H9 (cell line): ENCODE results near the gene OR51M1. TPM values are rescaled to one million over a fixed set of nuclear protein-coding genes. Genes with fewer than 3 reads are reported as not detected.
"Not testable (repeated sequence)": the region's sequence is repeated elsewhere in the genome, so short reads cannot be mapped to it uniquely, and the experiment has no call there.

Experiments used
- DNase-seq: peaks from one replicate; pipeline ENCODE4 v3.0.0-alpha.2; 2017
- H2AFZ ChIP-seq: one replicate; pipeline ENCODE4 v1.6.1; 2013; ENCODE audit warnings: mild to moderate bottlenecking, low read length, control low read depth, moderate library complexity
- H2AK5ac ChIP-seq: 2 replicates; pipeline ENCODE4 v1.6.1; 2013; ENCODE audit warnings: low read length, control low read depth, mixed read lengths; ENCODE audit not compliant: insufficient read length
- H2BK120ac ChIP-seq: one replicate; pipeline ENCODE4 v1.6.1; 2013; ENCODE audit warnings: low read depth, mild to moderate bottlenecking, low read length, control low read depth, inconsistent platforms; ENCODE audit not compliant: poor library complexity, severe bottlenecking
- H2BK12ac ChIP-seq: 2 replicates; pipeline ENCODE4 v1.6.1; 2013; ENCODE audit warnings: low read length, control low read depth, mixed read lengths, low read depth; ENCODE audit not compliant: insufficient read length
- H2BK15ac ChIP-seq: 2 replicates; pipeline ENCODE4 v1.6.1; 2013; ENCODE audit warnings: low read depth, low read length, control low read depth
- H2BK20ac ChIP-seq: one replicate; pipeline ENCODE4 v1.6.1; 2013; ENCODE audit warnings: low read depth, mild to moderate bottlenecking, low read length, control low read depth, inconsistent platforms; ENCODE audit not compliant: poor library complexity, severe bottlenecking
- H2BK5ac ChIP-seq: 2 replicates; pipeline ENCODE4 v1.6.1; 2013; ENCODE audit warnings: low read length, control low read depth, mixed read lengths; ENCODE audit not compliant: insufficient read length
- H3K14ac ChIP-seq: 2 replicates; pipeline ENCODE4 v1.6.1; 2013; ENCODE audit warnings: low read length, control low read depth; ENCODE audit not compliant: insufficient read depth
- H3K18ac ChIP-seq: 2 replicates; pipeline ENCODE4 v1.6.1; 2013; ENCODE audit warnings: low read depth, mild to moderate bottlenecking, mixed read lengths, low read length, control low read depth; ENCODE audit not compliant: insufficient read length
- H3K23ac ChIP-seq: 2 replicates; pipeline ENCODE4 v1.6.1; 2013; ENCODE audit warnings: low read length, control low read depth, mixed read lengths, low read depth; ENCODE audit not compliant: insufficient read length
- H3K23me2 ChIP-seq: 2 replicates; pipeline ENCODE4 v1.6.1; 2013; ENCODE audit warnings: low read depth, mild to moderate bottlenecking, mixed read lengths, low read length, control low read depth; ENCODE audit not compliant: insufficient read length, poor library complexity, severe bottlenecking
- H3K27ac ChIP-seq: 2 replicates; pipeline ENCODE4 v1.5.1; 2013; ENCODE audit warnings: low read length, control low read depth, mixed read lengths, low read depth; ENCODE audit not compliant: insufficient read length
- H3K27me3 ChIP-seq: 2 replicates; pipeline ENCODE4 v1.6.1; 2013; ENCODE audit warnings: low read length, control low read depth, inconsistent platforms; ENCODE audit not compliant: insufficient read depth
- H3K4ac ChIP-seq: 2 replicates; pipeline ENCODE4 v1.6.1; 2013; ENCODE audit warnings: low read depth, mild to moderate bottlenecking, control low read depth, inconsistent platforms, low read length, moderate library complexity
- H3K4me1 ChIP-seq: 2 replicates; pipeline ENCODE4 v1.6.1; 2013; ENCODE audit warnings: low read length, control low read depth, inconsistent platforms; ENCODE audit not compliant: insufficient read depth
- H3K4me2 ChIP-seq: 2 replicates; pipeline ENCODE4 v1.6.1; 2013; ENCODE audit warnings: low read length, control low read depth, mixed read lengths; ENCODE audit not compliant: insufficient read length, insufficient read depth
- H3K56ac ChIP-seq: 2 replicates; pipeline ENCODE4 v1.6.1; 2013; ENCODE audit warnings: low read depth, mild to moderate bottlenecking, mixed read lengths, low read length, control low read depth; ENCODE audit not compliant: insufficient read length
- H3K79me1 ChIP-seq: 2 replicates; pipeline ENCODE4 v1.6.1; 2013; ENCODE audit warnings: low read depth, mild to moderate bottlenecking, moderate library complexity, low read length, control low read depth, inconsistent platforms; ENCODE audit not compliant: insufficient read depth, poor library complexity, severe bottlenecking
- H3K79me2 ChIP-seq: 2 replicates; pipeline ENCODE4 v1.6.1; 2013; ENCODE audit warnings: low read length, control low read depth, inconsistent platforms; ENCODE audit not compliant: insufficient read depth
- H3K9ac ChIP-seq: 2 replicates; pipeline ENCODE4 v1.6.1; 2013; ENCODE audit warnings: low read length, control low read depth, mixed read lengths; ENCODE audit not compliant: insufficient read length; ENCODE audit errors: extremely low read depth
- H3K9me3 ChIP-seq: one replicate; pipeline ENCODE4 v1.6.1; 2013; ENCODE audit warnings: low read depth, low read length, inconsistent platforms; ENCODE audit not compliant: control insufficient read depth
- H3T11ph ChIP-seq: one replicate; pipeline ENCODE4 v1.6.1; 2013; ENCODE audit warnings: mild to moderate bottlenecking, low read length, control low read depth, inconsistent platforms
- H4K20me1 ChIP-seq: one replicate; pipeline ENCODE4 v1.6.1; 2013; ENCODE audit not compliant: control insufficient read depth, insufficient read length, insufficient read depth
- H4K5ac ChIP-seq: 2 replicates; pipeline ENCODE4 v1.6.1; 2013; ENCODE audit warnings: low read depth, mild to moderate bottlenecking, mixed read lengths, low read length, control low read depth; ENCODE audit not compliant: insufficient read length
- H4K8ac ChIP-seq: replicated peaks from 2 replicates; pipeline ENCODE4 v1.6.1; 2013; ENCODE audit warnings: low read length, control low read depth, mixed read lengths, low read depth; ENCODE audit not compliant: insufficient read length
- H4K91ac ChIP-seq: 2 replicates; pipeline ENCODE4 v1.6.1; 2013; ENCODE audit warnings: low read depth, mild to moderate bottlenecking, moderate library complexity, mixed read lengths, low read length, control low read depth; ENCODE audit not compliant: insufficient read length
- H3K27ac Mint-ChIP-seq, 3 experiments: 2 replicates in 2 of 3; 3 replicates in 1 of 3; pipeline ENCODE4 v1.8.0; 2020 to 2021; ENCODE audit warnings: mixed read lengths in 3 of 3, mild to moderate bottlenecking in 1 of 3, moderate library complexity in 1 of 3
- H3K27me3 Mint-ChIP-seq: 2 replicates; pipeline ENCODE4 v1.8.0; 2021; ENCODE audit warnings: low read depth, mild to moderate bottlenecking, moderate library complexity, mixed read lengths
- H3K36me3 Mint-ChIP-seq, 3 experiments: 2 replicates in 2 of 3; 3 replicates in 1 of 3; pipeline ENCODE4 v1.8.0; 2020 to 2021; ENCODE audit warnings: low read depth in 3 of 3, mixed read lengths in 3 of 3; ENCODE audit not compliant: insufficient read depth in 1 of 3
- H3K4me1 Mint-ChIP-seq, 2 experiments: 2 replicates each; pipeline ENCODE4 v1.8.0; 2020; ENCODE audit warnings: mixed read lengths in 2 of 2
- H3K4me3 Mint-ChIP-seq, 2 experiments: 2 replicates in 1 of 2; 3 replicates in 1 of 2; pipeline ENCODE4 v1.8.0; 2020 to 2021; ENCODE audit warnings: mild to moderate bottlenecking in 2 of 2, mixed read lengths in 2 of 2, moderate library complexity in 1 of 2
- H3K9me3 Mint-ChIP-seq, 2 experiments: 2 replicates in 1 of 2; 3 replicates in 1 of 2; pipeline ENCODE4 v1.8.0; 2020; ENCODE audit warnings: mild to moderate bottlenecking in 2 of 2, mixed read lengths in 2 of 2, moderate library complexity in 1 of 2
- CTCF ChIP-seq: fragments of 200-600 bp; sonication (generic); conservative IDR thresholded peaks from 3 replicates; pipeline ENCODE4 v1.8.0; 2021; ENCODE audit warnings: antibody characterized with exemption, mild to moderate bottlenecking
- WGBS: extraction: QIAGEN DNeasy Blood & Tissue Kit; methylation state at CpG from one replicate; pipeline ENCODE4 v1.1.7; 2013; ENCODE audit warnings: missing lambda C conversion rate, low lambda C conversion rate, mixed read lengths; ENCODE audit not compliant: insufficient read length; ENCODE audit errors: extremely low coverage; 5-methylcytosine and 5-hydroxymethylcytosine counted together
- total RNA-seq: library from RNA; stranded (reverse); gene quantifications from 2 replicates; pipeline ENCODE4 v1.2.1, GENCODE V29; 2021

OR51M1 gene
- total RNA-seq, 1 experiment from 2014 or later, result not detected

GRCh38 chr11:5364214-5364613, 19.4 kb upstream of the OR51M1 start:
- Histone ChIP-seq H3K18ac (no peak overlapping the region), H4K20me1 (no peaks in the 10 kb centered on the region), H3K4me1 (no peaks in the 10 kb centered on the region; the same call in 1 of the 2 replicates), H2BK15ac (no peak overlapping the region), H3K14ac (no peak overlapping the region), H2BK5ac (no peak overlapping the region), H3K79me1 (no peaks in the 10 kb centered on the region), H3K79me2 (no peaks in the 10 kb centered on the region), H3T11ph (no peak overlapping the region), H2BK20ac (no peak overlapping the region), H3K27me3 (no peaks in the 10 kb centered on the region), H3K23ac (no peak overlapping the region), H4K5ac (no peak overlapping the region), H3K4me2 (no peak overlapping the region), H2BK120ac (no peak overlapping the region), H3K27ac (no peak overlapping the region), H3K56ac (no peak overlapping the region), H2AFZ (no peak overlapping the region), H3K9ac (no peak overlapping the region), H3K23me2 (no peaks in the 10 kb centered on the region), H2AK5ac (no peak overlapping the region), H3K4ac (no peak overlapping the region), H4K8ac (no peak overlapping the region), H2BK12ac (no peak overlapping the region), H4K91ac (no peak overlapping the region), H3K9me3 (no peaks in the 10 kb centered on the region)
- H3K4me3 Mint-ChIP-seq, result no peak overlapping the region
- no peak overlapping the region for H3K27ac Mint-ChIP-seq
- no peak for TF ChIP-seq CTCF
- H3K4me1 Mint-ChIP-seq, result peaks cover 5 to 12% of the 10 kb centered on the region in 2 experiments
- no peaks in the 10 kb centered on the region; a peak in 1 of 7 replicates for H3K36me3 Mint-ChIP-seq
- no peaks in the 10 kb centered on the region for H3K27me3 Mint-ChIP-seq
- DNase-seq, result no peak
- no peaks in the 10 kb centered on the region for H3K9me3 Mint-ChIP-seq
- WGBS, result no CpG with 5 or more reads among the region's 2 CpGs

- H4K5ac ChIP-seq, H3K23ac ChIP-seq, H3K4me2 ChIP-seq, H3K27me3 ChIP-seq, H3K79me2 ChIP-seq, H2BK120ac ChIP-seq, H3K79me1 ChIP-seq, H2AK5ac ChIP-seq, H2BK12ac ChIP-seq, H3K9ac ChIP-seq, H4K91ac ChIP-seq, H3T11ph ChIP-seq, H3K4me1 ChIP-seq, H3K36me3 Mint-ChIP-seq, H3K56ac ChIP-seq, H3K9me3 ChIP-seq, H3K27ac ChIP-seq, H4K20me1 ChIP-seq, H2BK5ac ChIP-seq, DNase-seq, H2BK15ac ChIP-seq, H2AFZ ChIP-seq, H3K18ac ChIP-seq, H3K14ac ChIP-seq, H4K8ac ChIP-seq, H3K4me3 Mint-ChIP-seq, H2BK20ac ChIP-seq, H3K27me3 Mint-ChIP-seq, H3K9me3 Mint-ChIP-seq, H3K23me2 ChIP-seq, H3K4ac ChIP-seq: not testable (repeated sequence)
- no CpG with 5 or more reads among the region's 6 CpGs for WGBS
- peaks cover 5 to 12% of the 10 kb centered on the region in 2 experiments for H3K4me1 Mint-ChIP-seq
- H3K27ac Mint-ChIP-seq, result peak overlapping the region in 1 of 3 experiments; percentile 1; a peak in 1 of 7 replicates
These were observed 17.2 kb upstream of the OR51M1 start for GRCh38 chr11:5366365-5366764.
